NCI-H82 treated with DMSO at 0.1 percent for 48 hours (cell line): ENCODE measurements around the gene MAPK11.

Source experiments
- DNase-seq: peaks from one replicate; lab custom pipeline; 2025; ENCODE audit not compliant: unreplicated experiment; lab: John Stamatoyannopoulos, UW

MAPK11 gene

DNA sequence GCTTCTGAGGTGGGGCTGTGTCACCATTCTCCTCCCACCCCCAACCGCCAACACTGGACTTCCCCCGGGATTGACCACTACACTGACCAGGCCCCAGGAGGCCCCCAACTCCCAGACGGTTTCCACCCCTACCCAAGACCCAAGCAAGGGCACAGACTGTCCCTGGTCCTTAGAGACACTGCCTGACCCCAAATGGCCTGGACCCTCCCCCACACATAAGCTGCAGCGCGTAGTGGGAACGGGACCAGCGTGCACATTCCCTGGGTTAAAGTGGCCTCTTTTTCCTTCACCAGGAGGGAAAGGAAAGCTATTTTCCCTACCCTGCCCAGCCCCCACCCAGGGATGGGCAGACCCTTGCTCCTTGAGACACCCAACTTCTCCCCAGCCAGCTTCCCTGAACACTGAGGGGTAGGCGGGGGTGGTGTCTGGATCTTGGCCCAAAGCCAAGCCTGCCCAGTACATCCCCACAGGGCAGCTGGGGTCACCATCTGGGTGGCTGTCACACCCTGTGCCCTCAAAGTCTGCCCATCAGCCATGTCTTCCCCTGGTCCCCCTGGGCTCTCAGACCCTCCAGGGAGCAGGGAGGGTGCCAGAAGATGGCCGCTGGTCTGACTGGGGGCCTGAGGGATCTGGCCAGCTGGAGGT, 7.1 kb downstream of the MAPK11 start:
- no peak for DNase-seq

- DNase-seq: no peak
Measured at GRCh38 chr22:50262460-50262911, 7.7 kb downstream of the MAPK11 start.

GRCh38 chr22:50261615-50262459, 8.3 kb downstream of the MAPK11 start, which contains the start of gene MAPK12:
MAPK12 (minus strand) TSS chr22:50261683; CDS start chr22:50261509, 174 bp downstream.
- no peak for DNase-seq

DNA sequence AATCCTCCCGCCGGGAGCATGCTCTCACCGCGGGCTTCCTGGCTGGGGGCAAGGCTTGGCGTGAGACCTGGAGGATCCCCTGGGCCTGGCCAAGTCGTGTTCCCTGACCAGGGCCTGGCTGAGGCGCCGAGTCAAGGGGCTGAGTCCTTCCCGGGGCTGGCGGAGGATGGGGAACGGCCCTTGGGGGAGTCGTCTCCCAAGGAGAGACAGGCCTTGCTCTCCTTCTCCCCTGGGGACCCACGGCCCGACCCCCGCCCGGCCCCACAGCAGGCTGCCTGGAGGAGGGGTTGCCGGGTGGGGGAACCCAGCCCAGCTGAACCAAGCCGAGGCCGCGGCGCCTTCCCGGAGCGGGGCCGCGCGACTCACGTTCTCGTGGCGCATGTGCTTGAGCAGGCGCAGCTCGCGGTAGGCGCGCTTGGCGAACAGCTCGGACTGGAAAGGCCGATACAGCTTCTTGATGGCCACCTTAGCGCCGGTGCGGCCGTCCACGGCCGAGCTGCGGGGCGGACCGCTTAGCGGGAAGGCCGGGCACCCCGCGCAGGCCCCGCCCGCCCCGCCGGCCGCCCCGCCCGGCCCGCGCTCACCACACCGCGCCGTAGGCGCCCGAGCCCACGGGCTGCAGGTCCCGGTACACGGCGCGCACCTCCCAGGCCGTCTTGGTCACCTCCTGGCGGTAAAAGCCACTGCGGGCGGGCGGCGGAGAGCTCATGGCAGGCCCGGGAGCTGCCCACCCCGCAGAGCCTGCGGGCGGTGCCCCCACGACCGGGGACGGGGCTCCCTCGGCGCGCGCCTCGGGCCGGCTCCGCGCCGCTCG, 9.2 kb downstream of the MAPK11 start:
- DNase-seq: no peak

GRCh38 chr22:50260434-50260800, 9.8 kb downstream of the MAPK11 start:
- no peak for DNase-seq

DNA sequence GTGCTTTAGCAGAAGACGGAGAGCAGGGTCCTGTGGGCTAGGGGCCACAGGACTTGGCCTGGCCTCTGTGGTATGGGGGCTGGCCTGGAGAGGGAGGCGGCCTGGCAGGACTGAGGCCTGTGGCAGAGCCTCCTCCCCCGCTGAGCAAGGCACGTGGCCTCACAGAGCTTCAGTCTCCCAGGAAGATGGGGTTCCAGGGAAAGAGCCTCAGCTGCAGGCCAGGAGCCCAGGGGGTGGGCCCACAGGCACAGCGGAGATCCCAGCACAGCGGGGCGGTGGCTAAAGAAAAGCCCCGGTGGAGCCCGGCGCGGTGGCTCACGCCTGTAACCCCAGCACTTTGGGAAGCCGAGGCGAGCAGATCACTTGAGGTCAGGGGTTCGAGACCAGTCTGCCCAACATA, 10.9 kb downstream of the MAPK11 start:
- DNase-seq: no peak

- DNase-seq: no peak
Measured at GRCh38 chr22:50258361-50259292, 11.6 kb downstream of the MAPK11 start.

- DNase-seq: no peak
Measured at GRCh38 chr22:50257451-50258360, 12.5 kb downstream of the MAPK11 start.

GRCh38 chr22:50257041-50257440, 13.1 kb downstream of the MAPK11 start:
- DNase-seq: no peak

DNA sequence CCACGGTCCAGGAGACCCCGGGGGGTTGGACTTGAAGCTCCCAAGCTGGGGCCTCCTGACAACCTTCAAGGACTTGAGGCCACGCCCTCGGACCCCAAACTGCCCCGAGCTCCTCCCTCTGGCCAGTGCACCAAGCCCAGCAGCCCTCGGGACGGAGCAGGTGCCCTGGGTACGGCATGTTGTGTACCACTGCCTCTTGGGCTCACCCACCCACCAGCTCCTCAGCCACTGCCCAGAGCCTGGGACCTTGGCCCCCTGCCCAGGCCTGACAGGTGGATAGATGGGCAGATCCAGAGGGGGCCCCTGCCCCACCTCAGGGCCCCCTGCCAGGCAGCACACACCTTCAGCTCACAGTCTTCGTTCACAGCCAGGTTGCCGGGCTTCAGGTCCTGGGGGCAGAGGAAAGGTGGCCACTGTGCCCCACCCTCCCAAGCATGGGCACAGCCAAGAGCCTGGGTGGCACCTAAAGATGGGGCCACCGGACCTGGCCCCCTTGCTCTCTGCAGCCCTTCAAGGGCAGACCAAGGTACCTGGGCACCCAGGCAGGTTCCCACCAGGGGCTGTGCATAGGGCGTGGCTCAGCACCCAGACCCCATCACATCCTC, 13.8 kb downstream of the MAPK11 start:
- no peak for DNase-seq

DNA sequence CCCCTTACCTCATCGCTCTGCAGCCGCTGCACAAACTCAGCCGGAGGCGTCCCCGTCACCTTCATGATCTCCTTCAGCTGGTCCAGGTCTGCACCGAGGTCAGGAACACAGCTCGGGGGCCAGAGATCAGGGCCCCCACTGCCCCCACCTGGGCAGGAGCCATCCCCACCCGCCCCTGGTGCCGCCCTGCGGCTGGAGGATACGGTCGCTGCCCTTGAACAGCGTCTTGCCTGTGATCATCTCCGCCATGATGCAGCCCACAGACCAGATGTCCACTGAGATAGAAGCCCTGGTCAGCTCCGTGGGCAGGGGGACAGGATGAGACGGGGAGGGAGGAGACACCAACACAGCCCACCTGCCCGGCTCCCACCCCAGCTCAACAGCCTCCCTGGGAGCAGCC, 14.6 kb downstream of the MAPK11 start:
- DNase-seq: no peak

DNA sequence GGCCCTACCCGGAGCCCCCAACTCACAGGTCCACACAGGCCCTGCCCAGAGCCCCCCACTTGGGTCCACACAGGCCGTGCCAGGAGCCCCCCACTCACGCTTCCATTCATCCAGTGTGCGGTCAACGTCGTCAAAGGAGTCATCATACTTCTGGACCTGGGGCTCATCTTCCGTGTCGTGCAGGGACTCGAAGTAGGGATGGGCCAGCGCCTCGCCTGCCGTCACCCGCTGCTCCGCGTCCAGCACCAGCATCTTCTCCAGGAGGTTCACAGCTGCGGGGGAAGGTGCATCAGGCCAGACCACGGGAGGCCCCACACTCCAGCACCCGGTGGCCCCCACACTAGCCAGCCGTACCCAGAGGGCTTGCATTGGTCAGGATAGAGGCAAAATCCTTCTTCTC, 15.1 kb downstream of the MAPK11 start:
- no peak for DNase-seq

DNA sequence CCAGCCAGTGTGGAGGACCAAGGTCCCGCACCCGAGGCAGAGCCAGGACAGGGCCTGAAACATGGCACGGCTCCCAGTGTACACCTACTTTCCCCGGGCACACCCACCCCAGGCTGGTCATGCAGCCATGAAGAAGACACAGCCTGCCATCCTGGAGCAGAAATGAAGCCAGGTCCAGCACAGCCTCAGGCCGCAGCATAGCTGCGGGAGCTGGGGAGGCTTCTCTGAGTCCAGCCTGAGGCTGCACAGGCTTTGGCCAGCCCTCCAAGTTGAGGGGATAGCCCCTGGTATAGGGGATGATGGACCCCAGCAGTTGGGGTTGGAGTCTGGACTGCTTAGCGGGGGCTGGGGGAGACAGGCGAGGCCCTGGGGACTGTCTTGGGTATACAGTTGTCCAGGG, 16.2 kb downstream of the MAPK11 start:
- no peak for DNase-seq

- no peak for DNase-seq
Measured at GRCh38 chr22:50253046-50253915, 16.9 kb downstream of the MAPK11 start.

DNA sequence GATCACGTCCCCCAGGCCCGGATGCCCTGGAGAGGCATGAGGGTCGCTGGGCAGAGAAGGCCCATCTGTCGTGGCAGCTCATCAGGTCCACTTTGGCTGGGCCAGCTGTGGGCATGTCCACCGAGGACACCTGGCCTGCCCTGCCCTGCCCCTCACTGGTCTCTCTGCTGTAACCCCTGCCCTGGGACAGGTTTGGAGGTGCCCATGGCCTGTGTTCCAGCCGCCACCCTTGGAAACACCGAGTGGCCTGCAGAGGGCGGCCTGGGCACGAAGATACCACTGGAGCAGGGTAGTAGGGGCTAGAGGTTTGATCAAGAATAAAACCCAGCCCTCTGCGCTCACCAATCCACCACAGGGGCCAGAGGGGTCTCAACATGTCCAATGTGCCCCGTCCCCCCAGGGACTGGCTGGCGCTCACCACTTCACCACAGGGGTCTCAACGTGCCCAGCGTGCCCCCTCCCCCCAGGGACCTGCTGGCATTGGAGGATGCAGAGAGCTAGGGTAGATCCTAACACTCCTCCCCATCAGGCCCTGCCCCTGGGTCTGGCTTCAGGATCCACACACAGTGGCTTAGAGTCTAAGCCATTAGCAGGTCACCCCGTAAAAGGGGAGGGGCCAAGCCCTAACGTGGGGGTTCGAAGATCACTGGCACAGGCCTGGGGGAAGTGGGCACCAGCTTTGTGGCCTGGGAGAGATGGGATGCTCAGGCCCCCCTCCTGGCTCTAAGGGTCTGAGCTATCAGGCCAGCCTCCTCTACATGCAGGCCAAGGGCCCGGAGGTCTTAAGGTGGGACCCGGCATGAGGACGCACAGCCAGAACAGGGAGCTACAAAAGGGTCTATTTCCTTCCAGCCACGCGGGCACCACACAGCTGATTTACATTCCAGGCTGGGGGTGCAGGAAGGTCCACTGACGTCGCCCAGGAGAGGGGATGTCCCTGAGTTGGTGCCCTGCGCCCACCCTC, 17.8 kb downstream of the MAPK11 start:
- DNase-seq: no peak

DNA sequence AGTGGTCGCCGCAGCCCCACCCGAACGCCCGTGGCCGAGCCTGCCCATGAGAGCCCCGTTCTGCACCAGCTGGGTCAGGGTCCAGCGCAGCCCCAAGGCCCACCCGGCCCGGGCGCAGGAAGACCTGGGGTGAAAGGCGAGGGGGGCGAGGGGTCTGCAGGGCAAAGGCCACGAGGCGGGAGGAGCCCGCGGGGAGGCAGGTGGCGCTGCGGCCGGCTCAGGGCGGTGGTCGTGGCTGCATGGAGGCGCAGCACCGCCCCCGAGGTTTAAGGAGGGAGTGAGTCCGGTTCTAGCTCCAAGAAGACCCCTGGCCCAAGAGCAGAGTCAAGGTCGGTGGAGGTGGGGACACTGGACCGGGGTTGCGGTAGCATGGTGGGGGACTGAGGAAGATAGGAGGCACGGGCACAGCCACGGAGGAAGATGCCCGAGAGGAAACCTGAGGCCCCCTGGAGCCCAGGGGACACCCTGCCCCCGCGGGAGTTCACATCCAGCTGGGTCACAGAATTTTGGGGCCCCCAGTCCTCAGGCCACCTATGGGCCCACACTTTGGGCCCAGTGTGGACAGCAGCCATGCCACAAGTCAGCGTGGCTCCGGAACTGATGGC, 18.6 kb downstream of the MAPK11 start:
- no peak for DNase-seq
